Activated naive CD4-positive, alpha-beta T cell treated with anti-CD3 and anti-CD28 coated beads, Interleukin-2, amount 50 U/mL, for 16 hours (primary cell): ENCODE measurements around the gene PTH1R.

Experiments used
- DNase-seq: peaks from one replicate; pipeline ENCODE4 v3.0.0-alpha.2; 2020

Gene PTH1R

GRCh38 chr3:46877406-46878125, at the start of gene PTH1R:
TSS of gene PTH1R (plus strand) at chr3:46877721. CDS start at chr3:46883560, 5,839 bp downstream.
- no peak for DNase-seq

- peak; percentile 52 for DNase-seq
Observed at GRCh38 chr3:46829699-46830208, 47.8 kb upstream of the PTH1R start.

DNA sequence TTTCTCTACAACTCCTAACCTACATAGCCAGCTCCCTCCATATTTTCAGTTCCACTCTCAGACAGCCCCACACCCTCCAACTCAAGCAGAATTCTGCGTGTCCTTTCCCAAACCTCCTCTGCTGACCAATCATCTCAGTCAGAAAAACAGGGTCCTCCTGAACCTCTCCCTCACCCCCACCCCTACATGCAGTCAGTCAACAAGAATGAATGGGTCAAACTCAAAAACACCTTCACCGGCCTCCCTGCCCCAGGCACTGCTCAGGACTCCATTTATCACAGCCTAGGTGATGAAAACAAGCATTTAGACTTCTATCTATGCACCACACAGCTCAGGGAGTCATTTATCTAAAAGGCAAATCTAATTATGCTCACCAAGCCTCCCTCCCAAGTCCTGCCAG, 46.7 kb upstream of the PTH1R start:
- DNase-seq: no peak

GRCh38 chr3:46831316-46831715, 46.2 kb upstream of the PTH1R start:
- DNase-seq: no peak

- no peak for DNase-seq
Observed at GRCh38 chr3:46831841-46832240, 45.7 kb upstream of the PTH1R start.

- DNase-seq: no peak
Observed at GRCh38 chr3:46833346-46834300, 43.9 kb upstream of the PTH1R start.

- DNase-seq: no peak
Observed at GRCh38 chr3:46835054-46835453, 42.5 kb upstream of the PTH1R start.

GRCh38 chr3:46835491-46835890, 42.0 kb upstream of the PTH1R start:
- DNase-seq: no peak

GRCh38 chr3:46838301-46838700, 39.2 kb upstream of the PTH1R start:
- no peak for DNase-seq

- DNase-seq: no peak
Observed at GRCh38 chr3:46840491-46840890, 37.0 kb upstream of the PTH1R start.

- DNase-seq: no peak
Observed at GRCh38 chr3:46843508-46843907, 34.0 kb upstream of the PTH1R start.

DNA sequence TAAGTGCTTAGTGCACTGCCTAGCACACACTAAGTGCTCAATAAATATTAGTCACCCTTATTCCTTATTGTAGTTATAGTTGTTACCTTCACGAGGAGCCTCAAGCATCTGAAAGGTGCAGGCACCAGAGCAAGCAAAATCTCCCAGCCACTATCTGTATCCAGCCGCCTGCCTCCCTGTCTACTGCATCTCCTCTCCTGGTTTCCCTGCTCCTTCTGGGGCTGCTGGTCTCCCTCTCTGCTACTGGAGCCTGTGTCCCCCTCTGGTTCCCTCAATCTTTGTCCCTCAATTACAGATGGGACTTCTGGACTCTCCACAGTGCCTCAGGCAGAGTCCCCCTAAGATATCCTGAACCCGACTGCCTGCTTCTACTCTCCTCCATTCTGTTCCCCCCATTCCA, 33.1 kb upstream of the PTH1R start:
- no peak for DNase-seq

DNA sequence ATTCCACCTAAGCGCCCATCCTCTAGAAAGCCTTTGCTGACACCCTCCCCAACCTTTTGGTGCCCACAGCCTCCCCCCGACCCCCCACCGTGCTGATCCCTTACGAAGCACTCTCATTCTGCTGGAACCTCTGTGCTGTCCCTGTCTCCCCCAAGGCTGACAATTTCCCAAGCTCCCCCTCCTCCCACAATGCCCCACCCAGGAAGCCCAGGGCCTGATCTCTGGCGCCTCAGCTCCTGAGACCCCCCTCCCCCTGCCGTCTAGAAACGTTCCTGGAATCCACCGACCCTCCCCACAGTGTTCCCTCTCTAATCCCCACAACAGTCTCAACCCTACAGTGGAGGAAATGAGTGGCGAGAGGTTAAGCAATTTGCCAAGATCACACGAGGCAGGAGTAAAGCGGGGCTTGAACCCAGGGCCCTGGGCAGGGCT, 32.6 kb upstream of the PTH1R start:
- DNase-seq: no peak

DNA sequence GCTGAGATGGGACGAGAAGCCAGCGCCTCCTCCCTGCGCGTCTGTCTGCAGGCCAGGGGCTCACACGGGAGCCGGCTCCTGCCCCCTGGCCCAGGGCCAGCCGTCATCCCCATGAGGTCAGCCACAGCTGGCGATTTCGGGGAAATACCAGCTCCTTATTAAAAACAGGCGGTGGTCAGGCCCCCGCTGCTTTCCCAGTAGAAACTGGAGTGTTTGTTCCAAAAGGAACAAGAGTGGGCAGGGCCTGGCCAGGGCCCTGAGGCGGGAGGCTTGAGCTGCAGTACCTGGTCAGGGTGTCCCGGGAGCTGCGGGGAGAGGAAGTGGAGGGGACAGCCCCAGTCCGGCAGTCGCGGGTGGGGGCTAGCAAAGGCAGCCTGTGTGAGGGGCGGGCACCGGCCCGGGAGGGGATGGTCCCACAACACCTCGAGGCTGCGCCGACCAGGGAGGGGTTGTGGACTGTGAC, 32.1 kb upstream of the PTH1R start:
- DNase-seq: no peak

DNA sequence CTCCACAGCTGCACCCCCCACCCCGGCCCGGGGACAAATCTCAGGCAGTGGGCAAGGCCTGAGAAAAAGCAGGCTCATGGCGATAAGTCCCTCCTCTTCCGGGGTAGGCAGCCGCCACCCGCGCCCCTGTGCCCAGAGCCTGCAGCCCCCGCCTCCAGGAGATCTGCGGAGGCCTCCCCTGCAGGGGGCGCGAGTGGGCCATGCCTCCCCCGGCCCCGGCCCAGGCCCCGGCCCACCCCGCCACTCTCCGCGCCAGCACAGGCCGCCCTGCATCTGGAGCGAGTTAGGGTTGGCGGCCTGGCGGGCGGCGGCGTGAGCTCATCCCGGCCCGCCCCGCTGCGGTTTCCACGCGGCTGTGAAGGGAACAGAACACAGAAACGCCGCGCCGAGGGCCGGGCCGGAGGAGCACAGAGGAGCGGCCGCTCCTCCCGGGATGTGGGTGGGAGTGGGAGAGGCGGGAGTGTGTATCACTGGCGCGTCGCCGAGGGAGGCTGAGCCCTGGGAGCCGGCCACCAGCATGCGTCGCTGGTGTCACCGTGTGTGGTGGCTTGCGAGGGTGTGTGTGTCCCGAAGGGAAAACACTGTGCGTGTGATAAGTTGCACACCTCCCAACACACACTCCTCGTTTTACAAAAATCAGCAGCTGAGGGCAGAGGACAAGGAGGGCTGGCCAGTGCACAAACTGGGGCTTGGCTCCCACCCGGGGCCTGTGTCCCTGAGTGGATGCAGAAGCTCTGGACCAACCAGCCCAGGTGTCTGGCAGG, 31.5 kb upstream of the PTH1R start:
- DNase-seq: peak; percentile 84

DNA sequence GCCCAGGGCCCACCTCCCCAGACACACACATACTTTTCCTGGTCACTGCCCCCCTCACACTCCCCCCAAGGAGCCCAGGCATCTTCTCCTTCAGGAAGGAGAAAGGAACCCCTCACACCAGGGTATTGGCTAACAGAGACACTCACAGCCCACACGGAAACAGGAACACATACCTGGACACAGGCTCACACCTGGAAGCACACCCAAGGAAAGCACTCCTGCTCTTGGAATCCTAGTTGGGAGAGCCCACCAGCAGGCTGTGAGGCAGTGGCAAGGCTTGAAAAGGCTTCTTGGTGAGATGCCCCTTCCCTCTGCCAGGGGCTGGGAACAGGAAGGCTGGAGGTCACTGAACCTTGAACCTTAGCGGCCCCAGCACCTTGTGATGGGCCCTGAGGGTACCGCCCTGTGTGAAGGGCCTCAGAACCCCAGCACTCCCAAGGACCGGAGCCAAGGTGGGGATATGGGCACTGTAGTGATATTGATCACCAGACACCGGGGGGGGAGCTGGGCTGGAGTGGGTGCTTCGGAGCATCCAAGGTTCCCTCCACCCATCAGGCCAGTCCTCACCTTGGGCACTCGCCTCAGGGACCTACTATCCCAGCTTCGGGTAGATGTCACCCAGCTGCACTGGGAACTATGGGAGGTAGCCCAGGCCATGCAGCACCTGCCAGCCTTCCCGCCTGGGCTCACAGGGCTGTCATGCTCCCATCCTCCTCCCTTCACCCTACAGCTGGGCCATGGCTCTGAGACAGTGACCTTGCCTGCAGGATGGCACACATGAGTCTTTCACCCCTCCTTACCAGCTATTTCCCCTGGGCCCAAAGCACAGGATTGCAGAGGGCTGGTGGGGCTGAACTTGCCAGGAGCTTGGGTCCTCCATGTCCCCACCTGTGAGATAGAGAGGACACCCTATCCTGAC, 30.6 kb upstream of the PTH1R start:
- no peak for DNase-seq

- no peak for DNase-seq
Observed at GRCh38 chr3:46847744-46848143, 29.8 kb upstream of the PTH1R start.

- DNase-seq: peak; percentile 45
Observed at GRCh38 chr3:46848271-46849044, 29.1 kb upstream of the PTH1R start.

- DNase-seq: no peak
Observed at GRCh38 chr3:46849045-46849631, 28.4 kb upstream of the PTH1R start.

- no peak for DNase-seq
Observed at GRCh38 chr3:46849686-46850467, 27.6 kb upstream of the PTH1R start.
